Measurements from ENCODE around the gene RIOK1. TPM values are rescaled to one million over a fixed set of nuclear protein-coding genes. Genes with fewer than 3 reads are reported as not detected.
A peak's percentile ranks its signal among the peaks of the same experiment; 100 is the strongest.

Gene RIOK1
- total and polyA plus RNA-seq, 2 of the 13 experiments (the other 11 are each of a cell fraction or from before 2014, with no cell fraction given): 9.4 to 37.8 TPM

GRCh38 chr6:7391151-7391550 lies 1.5 kb downstream of the RIOK1 start:
- H3K9me3 ChIP-seq (ENCODE audit: low read length): no peaks in the 10 kb centered on the region
- H3K36me3 ChIP-seq (replicated peaks in 1 of 2; ENCODE audit: control insufficient read depth in 1 of 2, insufficient read depth in 2 of 2, low read length in 2 of 2): peaks cover 5 to 29% of the 10 kb centered on the region in 2 experiments
- in situ Hi-C loops (cut with HindIII; ENCODE audit: extremely low pct_ligation_motif_present, low pct_unique_long_range_greater_than_20kb): no loop called here
- H2AFZ ChIP-seq (ENCODE audit: low read length): no peak overlapping the region
- POLR2A ChIA-PET: interaction anchor here (2.0 kb wide), 1 partner anchor 152 kb away, joined by 5 read pairs; no protein-coding TSS in a partner anchor
- BruUV-seq (replicated peaks): no TSS peak
- peak overlapping the region; percentile 86; the same call in 1 of the 2 replicates for H3K9ac ChIP-seq (ENCODE audit: insufficient read depth, low read depth, low read length)
- H3K4me2 ChIP-seq (ENCODE audit: low read depth, low read length): peak overlapping the region; percentile 92
- TF ChIP-seq REST (IDR thresholded peaks at IDR 0.05; ENCODE audit: borderline replicate concordance in 1 of 2, low read depth in 1 of 2, low read length in 2 of 2): no peak
- TF ChIP-seq HNF1A (IDR thresholded peaks at IDR 0.05; ENCODE audit: low read depth): no peak
- no peak for TF ChIP-seq HNF1A (CRISPR knock-in tag; IDR thresholded peaks at IDR 0.05; ENCODE audit: borderline replicate concordance)
- no peak for TF ChIP-seq ONECUT2 (CRISPR knock-in tag; IDR thresholded peaks at IDR 0.05)
- TF ChIP-seq RBAK (CRISPR knock-in tag; IDR thresholded peaks at IDR 0.05): no peak
- TF ChIP-seq PHF21A (CRISPR knock-in tag; IDR thresholded peaks at IDR 0.05): no peak
- H3K4me3 ChIP-seq (replicated peaks in 1 of 3; ENCODE audit: insufficient read depth in 1 of 3, low read depth in 2 of 3, low read length in 3 of 3): peak overlapping the region; percentile 78 to 87 (median 84); a peak in 5 of 6 replicates
- ATAC-seq (no peak), FAIRE-seq (no peak), DNase-seq (ENCODE audit: low spot score) (no peak)
- WGBS (ENCODE audit: low lambda C conversion rate): 66% methylated on average over 4 of the region's 4 CpGs
- no peak overlapping the region for H3K27ac ChIP-seq (ENCODE audit: extremely low read length, insufficient read depth, low read length)
- H3K4me1 ChIP-seq (ENCODE audit: insufficient read depth, low read length): peaks cover 37% of the 10 kb centered on the region
- CTCF ChIA-PET (ENCODE audit: low intra/inter-chr PET ratio, low total read pairs): interaction anchor here (0.8 kb wide), 1 partner anchor 116 kb away, joined by 3 read pairs; no protein-coding TSS in a partner anchor
- intact Hi-C loops (cut with micrococcal nuclease; ENCODE audit: unreplicated experiment): no loop called here
- peaks cover 34% of the 10 kb centered on the region for H3K79me2 ChIP-seq (ENCODE audit: insufficient read depth, low read length)
- H3K27me3 ChIP-seq (ENCODE audit: control insufficient read depth in 1 of 2, insufficient read depth in 2 of 2, low read length in 2 of 2): no peaks in the 10 kb centered on the region; a peak in 1 of 5 replicates
- H4K20me1 ChIP-seq (ENCODE audit: insufficient read depth, low read length): no peaks in the 10 kb centered on the region

All from HepG2 (cell line).